ENCODE results near the gene PHRF1. TPM values are rescaled to one million over a fixed set of nuclear protein-coding genes. Genes with fewer than 3 reads are reported as not detected.

PHRF1 gene
- total and polyA plus RNA-seq, 2 donors (not counting 3 experiments of a cell fraction or from before 2014, with no cell fraction given) = 14.2 to 39.4 TPM

DNA sequence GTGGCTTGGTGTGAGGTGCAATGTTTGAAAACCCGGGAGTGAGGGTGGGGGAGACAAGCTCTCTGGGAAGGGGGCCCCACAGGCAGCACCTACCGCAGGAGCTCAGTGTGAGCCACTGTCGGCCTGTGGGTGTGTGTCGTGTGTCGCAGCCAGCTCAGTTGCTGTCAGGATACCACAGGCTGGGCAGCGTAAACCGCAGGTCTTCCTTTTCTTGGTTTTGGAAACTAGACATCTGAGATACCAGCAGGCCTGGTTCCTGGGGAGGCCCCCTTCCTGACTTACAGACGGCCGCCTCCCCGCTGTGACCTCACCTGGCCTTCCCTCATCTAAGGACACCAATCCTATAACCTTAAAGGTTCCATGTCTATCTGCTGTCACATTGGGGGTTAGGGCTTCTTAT lies 20.1 kb downstream of the PHRF1 start:
- POLR2A ChIA-PET = interaction anchor here (0.6 kb wide), 1 partner anchor 142 kb away, joined by 4 read pairs; no protein-coding TSS in a partner anchor
- no peak overlapping the region for H3K4me3 ChIP-seq (replicated peaks in 1 of 3; ENCODE audit: insufficient read depth in 1 of 3, low read depth in 1 of 3, low read length in 3 of 3)
- H3K9me3 ChIP-seq (replicated peaks; ENCODE audit: control insufficient read depth, insufficient read depth, low read length) = no peaks in the 10 kb centered on the region
- CTCF ChIA-PET = no interaction called here
- FAIRE-seq (no peak), DNase-seq (ENCODE audit: low read depth, low spot score) (no peak)
- H3K27me3 ChIP-seq (ENCODE audit: control insufficient read depth in 2 of 2, insufficient read depth in 2 of 2, low read length in 2 of 2) = no peaks in the 10 kb centered on the region
- H3K9ac ChIP-seq (replicated peaks; ENCODE audit: extremely low read depth, insufficient read depth, low read length) = no peak overlapping the region
- intact Hi-C loops (cut with micrococcal nuclease) (no loop called here), dilution Hi-C loops (cut with MboI; ENCODE audit: extremely low pct_ligation_motif_present, low sequenced_read_pairs) (no loop called here)
- H3K27ac ChIP-seq (ENCODE audit: insufficient read depth, low read depth, low read length) = no peak overlapping the region
- H3K4me2 ChIP-seq (ENCODE audit: insufficient read depth, low read length) = no peak overlapping the region
- BruUV-seq (replicated peaks) = no TSS peak
- H3K36me3 ChIP-seq (ENCODE audit: control insufficient read depth in 2 of 2, extremely low read depth in 1 of 2, insufficient read depth in 2 of 2, low read length in 2 of 2) = peaks cover 22 to 54% of the 10 kb centered on the region in 2 experiments
- H4K20me1 ChIP-seq (replicated peaks; ENCODE audit: control insufficient read depth, extremely low read depth, insufficient read depth, low read length) = no peaks in the 10 kb centered on the region
- no peaks in the 10 kb centered on the region for H3K79me2 ChIP-seq (ENCODE audit: control insufficient read depth, insufficient read depth, low read length)
- H3K4me1 ChIP-seq (ENCODE audit: control insufficient read depth, extremely low read depth, insufficient read depth, low read length) = no peaks in the 10 kb centered on the region
- H3K9me1 ChIP-seq (replicated peaks; ENCODE audit: control insufficient read depth, extremely low read depth, insufficient read depth, low read length) = no peaks in the 10 kb centered on the region
- H2AFZ ChIP-seq (ENCODE audit: low read depth, low read length) = no peak overlapping the region
- no peak for TF ChIP-seq FOS (IDR thresholded peaks at IDR 0.05; ENCODE audit: borderline replicate concordance, insufficient read depth, low read length)
- no peak for TF ChIP-seq POLR2A (IDR thresholded peaks at IDR 0.05; ENCODE audit: low read depth, low read length)
- TF ChIP-seq MYC (IDR thresholded peaks at IDR 0.05; ENCODE audit: low read depth, low read length) = no peak
- TF ChIP-seq GATA2 (IDR thresholded peaks at IDR 0.05; ENCODE audit: insufficient read depth, insufficient read length, low read depth, low read length) = no peak
- TF ChIP-seq POLR2AphosphoS5 (IDR thresholded peaks at IDR 0.05; ENCODE audit: insufficient read depth, low read depth, low read length) = no peak
- no peak for TF ChIP-seq JUN (IDR thresholded peaks at IDR 0.05; ENCODE audit: borderline replicate concordance, insufficient read depth, insufficient read length, low read depth)
- TF ChIP-seq, protein P1, sequence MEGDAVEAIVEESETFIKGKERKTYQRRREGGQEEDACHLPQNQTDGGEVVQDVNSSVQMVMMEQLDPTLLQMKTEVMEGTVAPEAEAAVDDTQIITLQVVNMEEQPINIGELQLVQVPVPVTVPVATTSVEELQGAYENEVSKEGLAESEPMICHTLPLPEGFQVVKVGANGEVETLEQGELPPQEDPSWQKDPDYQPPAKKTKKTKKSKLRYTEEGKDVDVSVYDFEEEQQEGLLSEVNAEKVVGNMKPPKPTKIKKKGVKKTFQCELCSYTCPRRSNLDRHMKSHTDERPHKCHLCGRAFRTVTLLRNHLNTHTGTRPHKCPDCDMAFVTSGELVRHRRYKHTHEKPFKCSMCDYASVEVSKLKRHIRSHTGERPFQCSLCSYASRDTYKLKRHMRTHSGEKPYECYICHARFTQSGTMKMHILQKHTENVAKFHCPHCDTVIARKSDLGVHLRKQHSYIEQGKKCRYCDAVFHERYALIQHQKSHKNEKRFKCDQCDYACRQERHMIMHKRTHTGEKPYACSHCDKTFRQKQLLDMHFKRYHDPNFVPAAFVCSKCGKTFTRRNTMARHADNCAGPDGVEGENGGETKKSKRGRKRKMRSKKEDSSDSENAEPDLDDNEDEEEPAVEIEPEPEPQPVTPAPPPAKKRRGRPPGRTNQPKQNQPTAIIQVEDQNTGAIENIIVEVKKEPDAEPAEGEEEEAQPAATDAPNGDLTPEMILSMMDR (IDR thresholded peaks at IDR 0.05; ENCODE audit: extremely low read depth in 1 of 2, insufficient read depth in 1 of 2, low read depth in 1 of 2, low read length in 2 of 2) = no peak
- TF ChIP-seq MAX (IDR thresholded peaks at IDR 0.05; ENCODE audit: insufficient read depth, insufficient read length) = no peak
- no peak for TF ChIP-seq EZH2 (IDR thresholded peaks at IDR 0.05; ENCODE audit: borderline replicate concordance, low read depth, low read length, severe bottlenecking)
